Transverse colon (tissue), 4 donors: ENCODE results near the gene ADCY2.

Experiments
- CTCF ChIP-seq, 5 experiments: fragments of 200-600 bp in 3 of 5; fragments of 450-650 bp in 2 of 5; sonication (generic) in 3 of 5; IDR thresholded peaks; 1 replicate in 2 of 5; 2 replicates in 3 of 5; pipeline ENCODE4 v1.5.1; 2016 to 2017; ENCODE audit warnings: antibody characterized with exemption in 5 of 5, inconsistent platforms in 3 of 5, mild to moderate bottlenecking in 2 of 5, moderate library complexity in 1 of 5
- POLR2AphosphoS5 ChIP-seq, 3 donors: sonication (generic); formaldehyde crosslinking; IDR thresholded peaks; one replicate each; pipeline ENCODE4 v1.6.1; 2016; ENCODE audit warnings: antibody characterized with exemption in 3 of 3

- TF ChIP-seq POLR2AphosphoS5 (IDR thresholded peaks at IDR 0.05), result no peak
- TF ChIP-seq CTCF (IDR thresholded peaks at IDR 0.05), result no peak
Measured at GRCh38 chr5:7849681-7850394, 453.9 kb downstream of the ADCY2 start.
